ENCODE data around the gene ZMYND8.
"Not testable (repeated sequence)": the region's sequence is repeated elsewhere in the genome, so short reads cannot be mapped to it uniquely, and the experiment has no call there.

ZMYND8 gene

DNA sequence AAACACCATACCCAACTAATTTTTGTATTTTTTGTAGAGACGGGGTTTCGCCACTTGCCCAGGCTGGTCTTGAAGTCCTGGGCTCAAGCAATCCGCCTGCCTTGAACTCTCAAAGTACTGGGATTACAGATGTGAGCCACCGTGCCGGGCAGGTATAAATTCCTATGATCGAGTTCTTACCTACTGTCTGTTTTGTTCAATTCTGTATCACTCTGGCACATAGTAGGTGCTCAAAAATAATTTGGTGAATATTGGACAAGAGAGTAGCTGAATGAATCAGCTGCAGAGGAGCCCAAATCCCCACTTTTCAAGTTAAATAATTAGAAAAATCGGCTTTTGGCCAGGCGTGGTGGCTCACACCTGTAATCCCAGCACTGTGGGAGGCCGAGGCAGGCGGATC is 13.7 kb upstream of the ZMYND8 start:
- in situ Hi-C loops (cut with MboI; ENCODE audit: low sequenced_read_pairs, unreplicated experiment): no loop called here
- no peak for TF ChIP-seq CTCF (IDR thresholded peaks at IDR 0.05; ENCODE audit: borderline replicate concordance, control extremely low read depth, extremely low read depth, insufficient read depth, missing control alignments)

DNA sequence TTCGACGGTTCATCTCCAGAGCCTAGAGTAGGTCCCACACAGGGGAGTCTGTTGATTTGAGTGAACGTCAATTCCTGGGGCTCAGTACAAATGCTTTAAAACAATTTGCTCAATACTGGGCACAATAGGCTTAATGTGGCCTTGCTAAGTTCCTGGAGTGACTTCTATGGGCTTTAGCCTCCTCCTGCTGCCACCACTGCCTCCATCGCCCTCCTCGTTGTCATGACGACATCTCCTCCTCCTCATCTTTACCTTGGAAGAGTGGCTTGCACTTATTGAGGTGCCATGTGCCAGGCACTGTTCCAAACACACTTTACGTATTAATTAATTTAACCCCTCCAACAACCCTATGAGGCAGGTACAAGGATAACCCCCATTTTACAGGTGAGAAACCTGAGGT is 11.8 kb upstream of the ZMYND8 start:
- in situ Hi-C loops (cut with MboI; ENCODE audit: low sequenced_read_pairs, unreplicated experiment): loop anchor here (10.0 kb wide), 1 partner anchor 94 kb away; no protein-coding TSS in a partner anchor
- DNase-seq (ENCODE audit: low spot score): no peak
- TF ChIP-seq CTCF (IDR thresholded peaks at IDR 0.05; ENCODE audit: borderline replicate concordance, control extremely low read depth, extremely low read depth, insufficient read depth, missing control alignments): no peak

More for the DNA sequence above, 13.7 kb upstream of the ZMYND8 start:
- no peak for DNase-seq (ENCODE audit: low spot score)

GRCh38 chr20:47366301-47366700 is 9.8 kb upstream of the ZMYND8 start:
- in situ Hi-C loops (cut with MboI; ENCODE audit: low sequenced_read_pairs, unreplicated experiment): loop anchor here (10.0 kb wide), 1 partner anchor 92 kb away; no protein-coding TSS in a partner anchor
- not testable (repeated sequence) for DNase-seq (ENCODE audit: low spot score)

GRCh38 chr20:47365023-47365764 is 8.7 kb upstream of the ZMYND8 start:
- in situ Hi-C loops (cut with MboI; ENCODE audit: low sequenced_read_pairs, unreplicated experiment): loop anchor here (10.0 kb wide), 1 partner anchor 90 kb away; no protein-coding TSS in a partner anchor
- no peak for DNase-seq (ENCODE audit: low spot score)
- TF ChIP-seq CTCF (IDR thresholded peaks at IDR 0.05; ENCODE audit: borderline replicate concordance, control extremely low read depth, extremely low read depth, insufficient read depth, missing control alignments): no peak

DNA sequence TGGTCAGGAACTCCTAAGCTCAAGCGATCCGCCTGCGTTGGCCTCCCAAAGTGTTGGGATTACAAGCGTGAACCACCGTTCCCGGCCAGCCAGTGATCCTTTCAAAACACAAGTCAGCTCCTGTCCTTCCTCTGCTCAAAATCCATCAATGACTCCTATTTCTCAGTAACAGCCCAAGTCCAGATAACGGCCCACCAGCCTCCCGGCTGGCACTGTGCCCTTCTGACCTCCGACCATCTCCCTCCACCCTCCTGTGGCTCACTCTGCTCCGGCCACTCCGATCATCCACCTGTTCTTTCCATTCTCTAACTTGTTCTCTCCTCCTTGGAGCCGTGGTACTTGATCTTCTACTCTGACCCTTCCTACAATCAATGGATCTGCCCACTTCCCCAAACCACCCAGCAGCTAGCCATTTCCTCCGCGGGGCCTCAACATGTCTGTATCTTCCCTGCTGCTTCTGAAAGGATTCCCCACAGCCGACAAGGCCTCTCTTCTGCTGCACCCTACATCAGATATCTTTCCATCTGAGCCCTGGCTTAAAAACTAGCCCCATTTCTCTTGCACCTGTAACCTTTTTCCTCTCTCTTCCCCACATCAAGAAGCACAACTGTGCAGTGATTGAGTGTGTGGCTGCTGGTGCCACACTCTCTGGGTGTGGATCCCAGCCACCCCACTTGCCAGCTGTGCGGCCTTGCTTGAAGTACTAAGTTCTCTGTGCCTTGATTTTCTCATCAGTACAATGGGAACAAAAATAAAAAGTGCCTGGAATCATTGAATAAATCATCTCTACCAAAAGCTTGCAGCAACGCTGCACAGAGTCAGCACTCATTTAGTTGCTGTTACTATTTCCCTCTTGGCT is 6.1 kb upstream of the ZMYND8 start:
- no peak for DNase-seq (ENCODE audit: low spot score)
- TF ChIP-seq CTCF (IDR thresholded peaks at IDR 0.05; ENCODE audit: borderline replicate concordance, control extremely low read depth, extremely low read depth, insufficient read depth, missing control alignments): no peak
- in situ Hi-C loops (cut with MboI; ENCODE audit: low sequenced_read_pairs, unreplicated experiment): loop anchor here (10.0 kb wide), 1 partner anchor 88 kb away; no protein-coding TSS in a partner anchor

DNA sequence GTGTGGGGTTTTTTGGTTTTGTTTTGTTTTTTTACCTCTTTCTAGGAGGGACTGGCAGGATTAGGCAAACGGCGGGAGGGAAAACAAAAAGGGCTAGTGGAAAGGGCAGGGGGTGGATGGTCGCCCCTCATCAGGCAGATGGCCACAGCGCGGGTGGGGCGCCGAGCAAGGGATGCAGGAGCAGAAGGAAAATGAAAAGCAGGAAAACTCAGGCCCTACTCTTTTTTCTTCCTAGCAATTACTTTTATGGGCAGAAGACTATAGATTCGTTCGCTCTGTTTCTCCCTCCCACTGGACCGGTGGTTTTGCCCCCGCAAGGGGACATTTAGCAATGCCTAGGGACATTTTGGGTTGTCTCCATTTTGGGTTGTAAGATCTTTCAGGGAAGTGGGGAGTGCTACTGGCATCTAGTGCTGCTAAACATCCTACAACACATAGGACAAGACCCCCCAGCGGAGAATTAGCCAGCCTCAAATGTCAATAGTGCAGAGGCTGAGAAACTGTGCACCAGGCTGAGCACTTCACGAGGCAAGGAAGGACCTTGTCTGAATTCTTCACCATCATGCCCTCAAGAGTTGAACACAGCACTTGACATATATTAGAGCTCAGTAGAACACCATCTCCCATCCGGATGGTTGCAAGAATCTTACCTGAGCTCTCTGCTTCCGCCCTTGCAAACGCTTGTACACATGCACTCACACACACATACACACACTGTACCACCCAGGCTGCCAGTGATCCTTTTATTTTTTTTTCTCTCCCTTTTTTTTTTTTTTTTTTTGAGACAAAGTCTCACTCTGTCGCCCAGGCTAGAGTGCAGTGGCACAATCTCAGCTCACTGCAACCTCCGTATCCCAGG is 4.8 kb upstream of the ZMYND8 start:
- no peak for TF ChIP-seq CTCF (IDR thresholded peaks at IDR 0.05; ENCODE audit: borderline replicate concordance, control extremely low read depth, extremely low read depth, insufficient read depth, missing control alignments)
- in situ Hi-C loops (cut with MboI; ENCODE audit: low sequenced_read_pairs, unreplicated experiment): loop anchor here (10.0 kb wide), 1 partner anchor 86 kb away; no protein-coding TSS in a partner anchor
- DNase-seq (ENCODE audit: low spot score): no peak

Measured in GM13976 (cell line).